IMR-90 (cell line): ENCODE measurements around the gene CDYL2. TPM values are rescaled to one million over a fixed set of nuclear protein-coding genes. Genes with fewer than 3 reads are reported as not detected.

ENCODE experiments used
- ATAC-seq: fragments of 200-7000 bp; cut with Tn5 transposase; 2 replicates; pipeline ENCODE4 v1.9.1; 2020; ENCODE audit warnings: low read depth, mild to moderate bottlenecking, moderate library complexity
- BruUV-seq: library from RNA; stranded (reverse); fragments of 400-500 nt; replicated peaks from 2 replicates; lab custom pipeline; 2021; lab: Mats Ljungman, UMichigan
- CTCF ChIA-PET: fragments of 300-600 bp; formaldehyde crosslinking; extraction: SDS; loops from one replicate; lab custom pipeline; 2021; ENCODE audit warnings: antibody characterized with exemption; lab: Yijun Ruan, JAX
- POLR2A ChIA-PET: fragments of 300-600 bp; sonication (Branson Sonifier 250); formaldehyde crosslinking; loops from one replicate; lab custom pipeline; 2022; ENCODE audit warnings: antibody characterized with exemption; ENCODE audit not compliant: unreplicated experiment; lab: Charles Lee
- DNase-seq: peaks from one replicate; pipeline ENCODE4 v3.0.0; 2013
- H2AFZ ChIP-seq: replicated peaks from 2 replicates; pipeline ENCODE3; 2013; ENCODE audit warnings: low read length, mild to moderate bottlenecking; ENCODE audit not compliant: poor library complexity
- H2AK5ac ChIP-seq: 2 replicates; pipeline ENCODE4 v1.6.1; 2013; ENCODE audit warnings: low read depth, low read length, inconsistent platforms
- H2AK9ac ChIP-seq: replicated peaks from 2 replicates; pipeline ENCODE3; 2013; ENCODE audit warnings: mild to moderate bottlenecking, low read depth, low read length, moderate library complexity; ENCODE audit not compliant: poor library complexity
- H2BK120ac ChIP-seq: 2 replicates; pipeline ENCODE4 v1.6.1; 2013; ENCODE audit warnings: low read depth, low read length, inconsistent platforms
- H2BK15ac ChIP-seq: 3 replicates; pipeline ENCODE4 v1.6.1; 2013; ENCODE audit warnings: low read depth, low read length, inconsistent platforms
- H2BK20ac ChIP-seq: 2 replicates; pipeline ENCODE4 v1.6.1; 2013; ENCODE audit warnings: low read depth, mild to moderate bottlenecking, inconsistent platforms, low read length, moderate library complexity
- H2BK5ac ChIP-seq: 2 replicates; pipeline ENCODE4 v1.6.1; 2013; ENCODE audit warnings: mild to moderate bottlenecking, low read depth, low read length, inconsistent platforms; ENCODE audit not compliant: poor library complexity, severe bottlenecking
- H3K14ac ChIP-seq: replicated peaks from 2 replicates; pipeline ENCODE4 v1.6.1; 2013; ENCODE audit warnings: low read depth, low read length, inconsistent platforms
- H3K18ac ChIP-seq: 2 replicates; pipeline ENCODE4 v1.6.1; 2013; ENCODE audit warnings: low read depth, low read length, control low read depth
- H3K23ac ChIP-seq: 2 replicates; pipeline ENCODE4 v1.6.1; 2013; ENCODE audit warnings: low read depth, low read length, inconsistent platforms
- H3K27ac ChIP-seq: 2 replicates; pipeline ENCODE4 v1.5.1; 2013; ENCODE audit warnings: mild to moderate bottlenecking, control low read depth, low read length; ENCODE audit not compliant: insufficient read depth
- H3K27me3 ChIP-seq: 2 replicates; pipeline ENCODE4 v1.6.1; 2013; ENCODE audit warnings: low read length; ENCODE audit not compliant: control insufficient read depth, insufficient read depth
- H3K36me3 ChIP-seq: 2 replicates; pipeline ENCODE4 v1.6.1; 2013; ENCODE audit warnings: low read length, mixed read lengths; ENCODE audit not compliant: control insufficient read depth, insufficient read depth
- H3K4ac ChIP-seq: 2 replicates; pipeline ENCODE4 v1.6.1; 2013; ENCODE audit warnings: low read depth, low read length, inconsistent platforms
- H3K4me1 ChIP-seq: 2 replicates; pipeline ENCODE4 v1.6.1; 2013; ENCODE audit warnings: low read length, mixed read lengths; ENCODE audit not compliant: control insufficient read depth, insufficient read depth
- H3K4me2 ChIP-seq: 2 replicates; pipeline ENCODE4 v1.6.1; 2013; ENCODE audit warnings: low read depth, mild to moderate bottlenecking, control low read depth, low read length, moderate library complexity
- H3K4me3 ChIP-seq: 2 replicates; pipeline ENCODE4 v1.5.1; 2013; ENCODE audit warnings: low read depth, mild to moderate bottlenecking, control low read depth, low read length, moderate library complexity; ENCODE audit not compliant: insufficient read depth
- H3K56ac ChIP-seq: 2 replicates; pipeline ENCODE4 v1.6.1; 2013; ENCODE audit warnings: low read length, inconsistent platforms; ENCODE audit not compliant: insufficient read depth; ENCODE audit errors: extremely low read depth
- H3K79me1 ChIP-seq, 2 experiments: 2 replicates each; pipeline ENCODE4 v1.6.1; 2013; ENCODE audit warnings: low read length in 2 of 2, inconsistent platforms in 1 of 2, low read depth in 1 of 2
- H3K9ac ChIP-seq: 2 replicates; pipeline ENCODE4 v1.6.1; 2013; ENCODE audit warnings: low read depth, low read length, control low read depth
- H3K9me1 ChIP-seq: 2 replicates; pipeline ENCODE4 v1.6.1; 2013; ENCODE audit warnings: low read length, inconsistent platforms; ENCODE audit not compliant: insufficient read depth
- H3K9me3 ChIP-seq: 2 replicates; pipeline ENCODE4 v1.6.1; 2013; ENCODE audit warnings: low read length; ENCODE audit not compliant: control insufficient read depth, insufficient read depth
- H4K20me1 ChIP-seq: 2 replicates; pipeline ENCODE4 v1.6.1; 2013; ENCODE audit warnings: low read length, inconsistent platforms; ENCODE audit not compliant: insufficient read depth
- H4K5ac ChIP-seq: 2 replicates; pipeline ENCODE4 v1.6.1; 2013; ENCODE audit warnings: mild to moderate bottlenecking, low read depth, low read length, control low read depth
- H4K8ac ChIP-seq, 2 experiments: 2 replicates each; pipeline ENCODE4 v1.6.1; 2013; ENCODE audit warnings: low read depth in 2 of 2, low read length in 2 of 2, control low read depth in 1 of 2, inconsistent platforms in 1 of 2
- H4K91ac ChIP-seq: 2 replicates; pipeline ENCODE4 v1.6.1; 2013; ENCODE audit warnings: low read depth, low read length, inconsistent platforms; ENCODE audit not compliant: insufficient read depth
- BHLHE40 ChIP-seq: fragments of 150-350 bp; IDR thresholded peaks from 2 replicates; pipeline ENCODE4 v1.6.1; 2016; ENCODE audit warnings: mild to moderate bottlenecking, low read depth, low read length
- MAFK ChIP-seq: IDR thresholded peaks from 2 replicates; pipeline ENCODE4 v1.6.1; 2012; ENCODE audit warnings: low read depth, low read length, improper control_type of control experiment
- MAZ ChIP-seq: IDR thresholded peaks from 2 replicates; pipeline ENCODE4 v1.6.1; 2012; ENCODE audit warnings: low read depth, mild to moderate bottlenecking, low read length, improper control_type of control experiment, moderate library complexity, borderline replicate concordance
- MXI1 ChIP-seq: IDR thresholded peaks from 2 replicates; pipeline ENCODE4 v1.6.1; 2012; ENCODE audit warnings: low read depth, mild to moderate bottlenecking, low read length, moderate library complexity, borderline replicate concordance
- NFE2L2 ChIP-seq: fragments of 150-350 bp; IDR thresholded peaks from 2 replicates; pipeline ENCODE4 v1.6.1; 2016; ENCODE audit warnings: low read depth, mild to moderate bottlenecking, low read length
- RAD21 ChIP-seq: IDR thresholded peaks from 2 replicates; pipeline ENCODE4 v1.6.1; 2012; ENCODE audit warnings: low read length, improper control_type of control experiment
- RCOR1 ChIP-seq: IDR thresholded peaks from 2 replicates; pipeline ENCODE4 v1.6.1; 2012; ENCODE audit warnings: mild to moderate bottlenecking, low read length, improper control_type of control experiment; ENCODE audit not compliant: insufficient replicate concordance
- RFX5 ChIP-seq: IDR thresholded peaks from 2 replicates; pipeline ENCODE4 v1.8.0; 2012; ENCODE audit warnings: low read depth, mild to moderate bottlenecking, low read length, moderate library complexity
- WGBS, 2 experiments: methylation state at CpG; one replicate each; pipeline versions ENCODE4 v1.1.5 to v1.1.7; 2013; ENCODE audit warnings: missing lambda C conversion rate in 2 of 2; ENCODE audit not compliant: insufficient read length in 1 of 2; ENCODE audit errors: extremely low coverage in 2 of 2; 5-methylcytosine and 5-hydroxymethylcytosine counted together
- dilution Hi-C: fragments of 300-500 bp; cut with HindIII; formaldehyde crosslinking; loops from one replicate; pipeline ENCODE4 v1.14.3; 2018; ENCODE audit warnings: low sequenced_read_pairs; ENCODE audit not compliant: unreplicated experiment
- in situ Hi-C: fragments of 300-500 bp; cut with MboI; formaldehyde crosslinking; loops from 3 replicates; pipeline ENCODE4 v1.14.3; 2019; ENCODE audit warnings: low sequenced_read_pairs, inconsistent platforms, mixed read lengths
- intact Hi-C: fragments of 100-400 bp; cut with micrococcal nuclease; formaldehyde crosslinking; loops from 2 replicates; pipeline ENCODE4 v1.10.0; 2022
- polyA plus RNA-seq, 3 experiments: library from polyadenylated mRNA; depleted of rRNA; stranded (reverse); fragments of >200 nt; gene quantifications; 2 replicates each; pipeline ENCODE4 v1.2.3, GENCODE V29; 2012; ENCODE audit warnings: low replicate concordance in 1 of 3
- total RNA-seq: library from RNA; depleted of rRNA; stranded (reverse); fragments of >200 nt; gene quantifications from 2 replicates; pipeline ENCODE4 v1.2.3, GENCODE V29; 2012

The CDYL2 gene
- total and polyA plus RNA-seq, 2 of the 4 experiments (the other 2 are of a cell fraction): 1.2 to 3.9 TPM

- Histone ChIP-seq H4K91ac (no peak overlapping the region), H3K9me3 (peaks cover 12% of the 10 kb centered on the region), H3K9ac (no peak overlapping the region), H3K79me1 (no peaks in the 10 kb centered on the region), H3K14ac (no peak overlapping the region), H3K4ac (no peak overlapping the region), H2AK5ac (peak overlapping the region; percentile 28; the same call in 1 of the 2 replicates), H2AFZ (peak overlapping the region; percentile 18), H3K27me3 (no peaks in the 10 kb centered on the region), H3K36me3 (no peaks in the 10 kb centered on the region), H3K27ac (no peak overlapping the region), H3K4me3 (no peak overlapping the region), H4K20me1 (no peaks in the 10 kb centered on the region), H3K4me2 (no peak overlapping the region), H2AK9ac (no peak overlapping the region), H2BK15ac (no peak overlapping the region), H4K5ac (no peak overlapping the region), H3K18ac (no peak overlapping the region), H3K23ac (no peak overlapping the region), H4K8ac (no peak overlapping the region), H3K4me1 (no peaks in the 10 kb centered on the region; the same call in 1 of the 2 replicates), H3K56ac (no peak overlapping the region), H2BK20ac (no peak overlapping the region), H3K9me1 (peaks cover 3% of the 10 kb centered on the region; the same call in 1 of the 2 replicates), H2BK5ac (no peak overlapping the region), H2BK120ac (no peak overlapping the region)
- intact Hi-C loops (no loop called here), dilution Hi-C loops (no loop called here), in situ Hi-C loops (no loop called here)
- ATAC-seq (no peak), DNase-seq (no peak)
- CTCF ChIA-PET: interaction anchor here (0.6 kb wide), 1 partner anchor 426 kb away, joined by 3 read pairs; no protein-coding TSS in a partner anchor
- WGBS, 2 experiments: 72% methylated on average over 9 of the region's 16 CpGs; no CpG with 5 or more reads in 1 of the 2 experiments
- BruUV-seq: no TSS peak
- POLR2A ChIA-PET: no interaction called here
- no peak for TF ChIP-seq RAD21
- no peak for TF ChIP-seq RCOR1
- TF ChIP-seq BHLHE40: no peak
- no peak for TF ChIP-seq MAZ
- TF ChIP-seq MAFK: no peak
- no peak for TF ChIP-seq MXI1
- TF ChIP-seq NFE2L2: no peak
- TF ChIP-seq RFX5: no peak
Observed at GRCh38 chr16:80611171-80611929, 193.0 kb downstream of the CDYL2 start.
